HG03159 (cell line): Measurements from ENCODE around the gene RASGEF1C.

Experiments
- ATAC-seq: cut with Tn5 transposase; IDR thresholded peaks from one replicate; pipeline ENCODE4 v1.9.1; 2021; ENCODE audit warnings: mild to moderate bottlenecking, moderate library complexity; ENCODE audit not compliant: unreplicated experiment

The RASGEF1C gene

DNA sequence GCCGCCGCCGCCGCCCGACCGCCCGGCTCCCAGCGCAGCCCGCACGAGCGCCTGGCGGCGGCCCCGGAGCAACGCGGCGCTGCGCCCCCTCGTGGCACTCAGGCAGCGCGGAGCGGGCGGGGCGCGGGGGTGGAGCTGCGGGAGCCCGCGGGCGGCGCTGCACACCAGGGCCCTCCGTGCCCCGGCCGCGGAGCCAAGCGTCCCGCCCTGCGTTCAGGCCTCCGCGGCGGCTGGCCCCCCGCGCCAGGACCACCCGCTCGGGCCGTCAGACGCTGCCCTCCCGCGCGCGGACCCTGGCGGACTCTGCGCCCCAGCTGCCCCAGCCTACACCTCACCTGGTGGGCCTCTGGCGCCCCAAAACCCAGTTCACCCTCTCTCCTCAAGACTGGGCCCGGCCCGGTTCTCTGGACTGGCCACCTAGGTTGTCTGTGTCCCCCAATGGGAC, at the start of gene RASGEF1C:
Gene RASGEF1C, minus strand, starts transcription at position 75 of the 445 bp plus-strand sequence. CDS start 71,159 bp downstream, outside the sequence.
- ATAC-seq: peak; percentile 85

DNA sequence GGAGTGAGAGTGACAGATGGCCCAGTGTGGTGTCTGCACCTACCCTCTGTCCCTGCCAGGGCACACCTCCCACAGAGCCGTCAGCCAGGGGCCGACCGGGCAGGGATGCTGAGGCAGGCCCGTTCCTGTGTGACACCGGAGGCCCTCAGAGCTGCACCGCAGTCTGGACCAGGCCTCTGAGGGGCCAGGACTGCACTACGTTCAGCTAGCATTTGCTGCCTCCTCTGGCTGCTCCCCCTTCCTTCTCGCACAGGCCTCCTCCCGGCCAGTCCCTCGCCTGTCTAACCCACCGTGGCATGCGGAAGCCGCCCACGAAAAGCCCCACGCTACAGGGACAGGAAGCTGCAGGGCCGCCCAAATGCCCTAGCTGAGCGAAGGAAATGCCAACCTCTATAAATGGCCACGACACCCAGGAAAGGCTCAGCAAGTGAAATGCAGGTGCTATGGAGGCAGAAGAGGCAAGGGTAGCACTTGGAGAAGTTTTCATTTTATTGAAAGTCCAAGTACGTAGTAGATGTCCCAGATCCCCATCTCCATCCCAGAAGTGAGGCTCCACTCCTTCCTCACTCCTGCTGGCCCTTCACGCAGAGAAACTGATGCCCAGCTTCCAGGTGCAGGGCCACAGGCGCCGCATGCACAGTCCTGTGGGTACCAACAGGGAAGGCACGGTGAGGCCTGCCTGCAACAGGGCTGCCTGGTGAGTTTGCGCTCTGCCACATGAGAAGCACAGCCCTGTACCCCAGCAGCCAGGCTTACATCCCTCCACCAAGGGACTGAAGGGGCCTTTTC, 44.2 kb upstream of the RASGEF1C start:
- ATAC-seq: no peak

DNA sequence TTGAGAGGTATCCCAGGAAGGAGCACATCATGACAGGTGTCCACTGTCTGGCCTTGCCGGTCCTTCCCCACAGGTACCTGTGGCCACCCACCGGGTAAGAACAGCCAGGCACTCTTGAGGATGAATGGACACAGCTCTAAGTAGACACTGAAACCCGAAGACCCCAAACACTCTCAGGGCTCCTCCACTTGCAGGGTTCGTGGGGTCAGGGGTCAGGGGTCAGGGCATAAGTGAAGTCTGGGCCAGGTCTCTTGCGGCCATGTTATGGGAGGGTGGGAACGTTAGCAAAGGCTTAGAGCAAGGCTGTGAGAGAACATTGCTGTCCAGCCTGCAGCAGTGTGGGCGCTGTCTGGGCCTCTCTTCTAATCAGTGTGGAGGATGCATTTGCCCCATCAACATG, 42.9 kb upstream of the RASGEF1C start:
- ATAC-seq: no peak

DNA sequence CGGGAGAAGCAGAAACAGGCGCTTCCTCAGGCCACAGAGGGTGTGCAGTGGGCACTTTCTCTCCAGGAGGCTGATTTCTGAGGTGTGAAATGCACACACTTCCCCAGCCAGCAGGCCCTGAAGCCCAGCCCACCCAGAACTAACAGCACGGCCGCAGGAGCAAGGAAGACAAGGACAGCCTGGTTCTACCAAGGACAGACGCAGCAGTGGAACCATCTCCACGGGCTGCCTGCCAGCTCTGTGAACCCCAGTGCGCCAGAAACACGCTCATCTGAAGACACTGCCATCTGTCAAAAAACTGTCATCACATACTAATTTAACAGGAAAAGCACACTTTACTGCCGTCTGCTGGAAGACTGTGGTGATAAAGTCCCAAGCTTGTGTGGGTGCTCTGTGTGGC, 42.1 kb upstream of the RASGEF1C start:
- ATAC-seq: no peak

DNA sequence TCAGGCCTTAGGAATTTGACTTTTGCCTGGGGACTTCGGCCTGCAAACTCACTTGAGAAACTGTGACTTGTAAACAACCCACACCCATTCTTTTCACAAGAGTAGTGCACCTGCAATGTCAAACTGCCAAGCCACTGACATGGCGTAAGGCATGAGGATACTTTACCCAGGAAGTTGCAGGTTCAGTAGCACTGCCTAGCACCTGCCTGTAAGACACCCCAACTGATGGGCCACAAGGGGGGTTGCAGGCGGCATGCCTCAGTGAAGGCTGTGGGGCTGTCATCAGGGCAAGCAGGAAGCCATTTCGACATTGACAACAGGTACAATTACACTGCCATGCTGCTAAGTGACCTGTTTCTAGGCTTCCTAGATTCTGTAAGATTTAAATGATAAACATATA, 41.3 kb upstream of the RASGEF1C start:
- ATAC-seq: no peak

DNA sequence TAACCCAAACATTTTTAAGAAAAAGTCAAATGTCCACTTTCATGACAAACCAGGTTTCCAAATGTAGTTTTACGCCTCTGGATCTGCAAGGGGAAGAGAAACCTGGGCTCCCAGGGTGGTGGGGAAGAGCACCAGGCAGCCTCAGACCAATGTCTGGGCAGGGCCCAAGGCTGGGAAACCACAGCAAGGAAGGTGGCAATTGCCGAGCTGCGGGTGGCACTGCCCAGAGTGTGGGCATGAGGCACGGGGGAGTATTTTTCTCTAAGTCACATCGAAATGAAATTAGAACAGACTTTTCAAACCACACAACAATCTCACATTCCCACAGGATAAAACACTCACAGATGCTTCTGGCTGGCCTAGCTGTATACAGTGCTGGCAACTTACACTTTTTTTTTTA, 32.6 kb upstream of the RASGEF1C start:
- no peak for ATAC-seq

DNA sequence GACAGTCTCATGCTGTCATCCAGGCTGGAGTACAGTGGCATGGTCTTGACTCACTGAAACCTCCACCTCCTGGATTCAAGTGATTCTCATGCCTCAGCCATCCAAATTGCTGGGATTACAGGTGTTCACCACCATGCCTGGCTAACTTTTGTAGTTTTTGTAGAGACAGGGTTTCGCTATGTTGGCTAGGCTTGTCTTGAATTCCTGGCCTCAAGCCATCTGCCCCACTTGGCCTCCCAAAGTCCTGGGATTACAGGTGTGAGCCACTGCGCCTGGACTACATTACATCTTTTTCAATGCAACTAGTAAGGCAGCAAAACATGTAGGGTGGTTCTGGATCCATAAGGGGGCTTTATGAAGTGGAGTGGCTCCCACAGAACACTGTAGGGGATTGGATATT, 29.6 kb upstream of the RASGEF1C start:
- ATAC-seq: no peak

DNA sequence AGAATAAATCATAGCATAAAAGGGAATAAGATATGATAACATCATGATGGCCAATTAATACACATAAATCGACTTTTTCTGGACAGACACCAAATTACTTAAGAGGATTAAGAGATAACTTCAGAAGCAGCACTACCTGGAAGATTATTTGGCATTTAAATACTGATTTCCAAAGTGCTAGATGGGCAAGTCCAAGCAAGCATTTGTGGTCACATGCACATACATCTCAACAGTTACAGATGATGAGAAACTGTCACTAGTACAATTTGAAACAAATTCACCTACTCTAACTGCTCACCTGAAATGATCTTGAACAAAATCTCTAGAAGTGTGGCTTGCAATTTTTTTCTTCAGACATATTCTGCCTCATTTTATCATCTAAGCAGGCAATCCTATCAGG, 26.8 kb upstream of the RASGEF1C start:
- no peak for ATAC-seq

DNA sequence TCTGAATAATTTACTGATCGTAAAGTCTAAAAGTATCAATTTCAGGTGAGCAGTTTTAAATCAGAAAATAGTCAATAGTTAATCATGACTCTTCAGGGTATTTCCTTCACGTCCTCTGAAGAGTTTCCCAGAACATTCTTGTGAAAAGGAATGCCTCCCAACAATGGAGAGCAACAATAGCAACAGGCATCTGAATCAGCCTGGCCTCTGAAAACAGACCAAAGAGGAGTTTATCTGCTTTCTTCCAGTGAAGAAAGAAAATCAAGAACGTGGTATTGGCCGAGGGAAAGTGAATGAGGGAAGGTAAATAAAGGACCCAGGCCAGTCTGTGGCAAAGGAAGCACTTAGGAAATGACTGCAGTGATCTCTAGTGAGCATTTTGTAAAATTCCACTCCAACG, 26.1 kb upstream of the RASGEF1C start:
- ATAC-seq: no peak

DNA sequence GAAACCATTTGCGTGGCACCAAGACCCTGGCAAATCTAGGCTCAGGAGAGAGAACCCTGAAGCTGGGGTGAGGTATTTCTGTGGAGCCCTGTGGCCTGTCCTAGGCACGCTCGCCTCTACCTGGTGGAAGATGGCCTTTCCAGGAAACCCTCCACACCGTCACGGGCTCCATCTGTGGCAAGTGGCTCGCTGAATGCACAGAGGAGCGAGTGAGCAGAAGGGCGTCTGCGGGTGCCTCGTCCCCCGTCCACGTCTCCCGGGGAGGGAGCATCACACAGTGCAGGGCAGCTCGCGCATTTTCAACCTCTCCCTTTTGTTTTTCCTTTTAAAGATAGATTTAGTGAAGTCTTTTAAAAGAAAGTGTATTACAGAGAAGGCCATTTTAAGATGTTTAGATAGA, 25.3 kb upstream of the RASGEF1C start:
- no peak for ATAC-seq

DNA sequence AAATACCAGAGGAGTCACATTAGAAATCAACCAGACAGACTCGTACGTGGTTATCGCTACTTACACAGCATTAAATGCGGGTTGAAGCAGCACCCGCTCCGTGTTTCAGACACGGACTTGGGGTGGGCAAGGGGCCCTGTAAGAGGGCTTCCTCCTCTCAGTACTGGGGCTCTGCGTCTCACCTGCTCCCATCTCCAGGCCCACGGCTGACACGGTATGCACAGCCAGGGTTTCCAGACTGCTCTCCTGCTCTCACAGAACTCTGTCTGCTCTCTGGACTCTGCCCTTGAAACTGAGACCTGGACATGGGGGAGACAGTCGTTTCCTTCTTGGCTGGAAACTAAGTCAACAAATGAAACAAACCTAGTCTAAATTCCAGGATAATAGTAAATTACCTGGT, 24.7 kb upstream of the RASGEF1C start:
- no peak for ATAC-seq

DNA sequence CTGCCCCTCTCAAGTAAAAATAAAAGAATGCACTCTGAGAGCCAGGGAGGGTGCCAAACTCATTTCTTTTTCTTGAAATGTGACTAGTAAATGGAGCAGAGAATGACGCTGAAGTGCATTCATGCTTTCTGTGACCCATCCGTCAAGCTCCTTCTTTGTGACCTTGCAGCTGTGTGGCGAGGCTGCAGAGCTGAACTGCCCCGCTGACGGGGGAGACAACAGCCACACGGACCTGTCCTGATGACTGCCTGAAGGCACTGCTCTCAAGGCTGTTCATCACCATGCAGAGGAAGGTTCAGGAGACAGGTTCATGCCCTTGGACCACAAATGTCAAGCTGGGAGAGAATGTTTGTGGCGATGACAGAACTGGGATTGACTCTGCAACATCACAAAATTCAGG, 21.0 kb upstream of the RASGEF1C start:
- ATAC-seq: no peak

DNA sequence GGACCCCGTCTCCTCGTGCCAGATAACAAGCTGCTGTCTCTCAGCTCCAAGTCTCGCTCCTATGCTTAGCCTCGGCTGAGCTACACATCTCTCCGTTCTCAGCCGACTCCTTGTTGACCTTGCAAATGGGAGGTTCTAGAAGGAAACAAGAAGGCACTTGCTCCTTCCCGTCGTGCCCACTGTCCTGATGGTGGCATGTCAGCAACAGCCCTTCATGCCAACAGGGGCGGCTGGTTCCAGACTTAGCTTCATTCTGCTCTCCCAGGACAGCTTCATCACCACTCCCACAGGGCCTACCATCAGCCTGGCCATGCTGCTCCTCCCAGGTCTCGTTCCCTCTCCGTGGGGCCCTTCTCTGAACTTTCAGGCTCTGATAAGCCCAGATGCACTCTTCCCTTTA, 13.0 kb upstream of the RASGEF1C start:
- ATAC-seq: no peak

DNA sequence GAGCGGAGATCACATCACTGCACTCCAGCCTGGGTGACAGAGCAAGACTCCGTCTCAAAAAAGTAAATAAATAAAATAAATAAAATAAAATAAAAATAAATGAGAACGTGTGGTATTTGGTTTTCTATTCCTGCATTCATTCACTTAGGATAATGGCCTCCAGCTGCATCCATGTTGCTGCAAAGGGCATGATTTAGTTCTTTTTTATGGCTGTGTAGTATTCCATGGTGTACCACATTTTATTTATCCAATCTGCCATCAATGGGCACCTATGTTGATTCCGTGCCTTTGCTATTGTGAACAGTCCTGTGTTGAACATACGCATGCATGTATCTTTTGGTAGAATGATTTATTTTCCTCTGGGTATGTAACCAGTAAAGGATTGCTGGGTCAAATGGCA, 8.8 kb upstream of the RASGEF1C start:
- ATAC-seq: no peak

DNA sequence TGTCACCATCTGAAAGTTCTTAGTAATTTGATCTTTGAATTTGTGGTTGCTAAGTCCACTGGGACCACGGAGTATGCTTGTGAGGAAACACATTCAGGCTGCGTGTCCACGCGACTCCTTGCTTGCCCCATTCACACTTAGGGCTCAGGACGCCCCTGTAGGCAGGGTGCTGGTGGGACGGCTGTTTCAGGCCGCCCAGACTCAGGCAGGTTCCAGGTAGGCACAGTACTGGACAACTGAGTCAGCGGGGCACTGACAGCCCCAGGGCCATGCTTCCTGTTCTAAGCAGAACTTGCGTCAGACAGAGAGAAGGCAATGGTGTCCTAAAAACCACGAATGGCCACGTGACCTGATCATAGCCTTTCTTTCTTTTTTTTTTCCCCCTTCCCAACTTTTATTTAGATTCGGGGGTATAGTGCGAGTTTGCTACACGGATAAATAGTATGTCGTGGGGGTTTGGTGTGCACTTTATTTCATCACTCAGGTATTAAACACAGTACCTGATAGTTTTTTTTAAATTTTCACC, 7.7 kb upstream of the RASGEF1C start:
- ATAC-seq: no peak

DNA sequence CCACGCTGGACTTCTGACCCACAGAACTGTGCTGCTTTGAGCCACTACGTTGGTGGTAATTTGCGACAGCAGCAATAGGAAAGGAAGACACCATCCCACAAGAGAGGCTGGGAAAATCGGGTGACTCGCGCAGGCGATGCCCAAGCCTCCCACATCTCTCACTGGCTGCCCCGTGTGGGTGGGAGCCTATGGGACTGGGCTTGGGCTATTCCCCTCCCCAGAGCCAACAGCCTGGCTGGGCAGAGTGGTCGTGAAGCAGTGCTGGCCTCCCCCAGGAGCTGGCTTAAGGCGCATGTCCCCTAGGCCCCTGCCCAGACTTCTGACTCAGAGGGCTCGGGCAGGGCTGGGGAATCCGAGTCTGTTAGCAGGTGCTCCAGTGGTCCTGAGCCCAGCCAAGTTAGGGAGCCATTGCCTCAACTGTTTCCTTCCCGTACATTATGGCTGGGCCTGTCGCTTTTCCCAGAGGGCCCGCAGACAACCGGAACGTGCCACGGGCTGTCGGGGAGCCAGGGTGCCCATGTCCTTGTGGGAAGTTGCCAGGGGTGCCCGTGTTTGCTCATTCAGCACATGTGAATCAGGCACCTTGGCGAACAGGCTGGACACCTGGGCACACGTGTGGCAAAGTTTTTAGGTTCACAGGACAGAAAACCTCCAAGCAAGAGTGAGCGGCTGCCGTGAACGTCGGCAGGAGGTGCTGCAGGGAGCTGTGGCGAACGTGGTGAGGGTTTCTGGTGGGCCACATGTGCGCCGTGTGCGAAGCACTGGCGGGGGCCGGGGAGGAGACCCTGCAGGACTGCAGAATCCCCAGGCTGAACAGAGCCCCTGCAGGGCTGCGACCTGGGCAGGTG, 7.0 kb upstream of the RASGEF1C start:
- no peak for ATAC-seq

DNA sequence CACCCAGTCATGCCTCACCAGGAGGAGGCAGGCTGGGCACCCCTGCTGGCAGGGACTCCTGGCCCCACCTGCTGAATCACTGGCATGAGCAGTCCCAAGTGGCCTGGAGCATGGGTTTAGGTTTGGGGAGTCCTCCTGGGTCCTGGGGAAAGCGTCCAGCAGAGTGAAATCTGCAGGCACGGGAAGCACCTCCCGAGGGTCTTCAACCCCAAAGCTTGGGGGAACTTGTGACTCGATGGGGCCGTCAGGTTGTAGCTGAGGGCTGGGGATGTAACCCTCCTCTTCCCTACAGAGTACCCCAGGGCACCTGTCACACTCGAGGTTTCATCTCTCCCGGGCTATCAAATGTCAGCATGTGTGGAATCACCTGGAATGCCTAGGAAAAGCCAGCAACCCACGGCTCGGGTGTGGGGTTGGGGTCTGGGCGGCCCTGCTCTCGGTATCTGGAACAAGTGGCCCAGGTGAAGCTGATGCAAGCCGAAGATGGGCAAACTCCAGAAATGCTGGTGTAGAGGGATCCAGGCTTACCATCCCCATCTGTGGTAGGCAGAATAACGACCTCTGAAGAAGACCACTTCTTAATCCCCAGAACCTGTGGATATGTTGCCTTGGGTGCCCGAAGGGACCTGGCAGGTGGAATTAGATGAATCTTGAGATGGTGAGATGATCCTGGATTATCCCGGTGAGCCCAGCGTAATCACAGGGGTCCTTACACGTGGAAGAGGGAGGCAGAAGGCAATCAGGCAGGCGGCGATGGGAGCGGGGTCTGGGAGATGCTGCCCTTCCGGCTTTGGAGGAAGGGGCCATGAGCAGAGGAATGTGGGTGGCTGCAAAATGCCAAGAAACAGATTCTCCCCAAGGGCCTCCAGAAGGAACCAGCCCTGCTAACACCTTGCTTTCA, 6.1 kb upstream of the RASGEF1C start:
- no peak for ATAC-seq

DNA sequence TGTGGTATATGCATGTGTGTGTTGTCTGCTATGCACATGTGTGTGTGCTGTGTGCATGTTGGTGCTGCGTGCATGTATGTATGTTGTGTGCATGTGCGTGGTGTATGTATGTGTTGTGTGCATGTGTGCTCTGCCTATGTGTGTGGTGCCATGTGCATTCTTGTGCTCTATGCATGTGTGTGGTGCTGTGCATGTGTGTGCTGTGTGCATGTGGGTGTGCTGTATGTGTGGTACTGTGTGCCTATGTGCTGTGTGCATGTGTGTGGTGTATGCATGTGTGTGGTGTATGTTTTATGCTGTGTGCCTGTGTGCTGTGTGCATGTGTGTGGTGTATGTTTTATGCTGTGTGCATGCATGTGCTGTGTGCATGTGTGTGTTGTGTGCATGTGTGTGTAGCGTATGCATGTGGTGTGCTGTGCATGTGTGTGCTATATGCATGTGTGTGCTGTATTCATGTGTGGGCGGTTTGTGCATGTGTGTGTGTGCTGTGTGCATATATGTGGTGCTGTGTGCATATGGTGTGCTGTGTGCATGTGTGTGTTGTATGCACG, 4.7 kb upstream of the RASGEF1C start:
- no peak for ATAC-seq

DNA sequence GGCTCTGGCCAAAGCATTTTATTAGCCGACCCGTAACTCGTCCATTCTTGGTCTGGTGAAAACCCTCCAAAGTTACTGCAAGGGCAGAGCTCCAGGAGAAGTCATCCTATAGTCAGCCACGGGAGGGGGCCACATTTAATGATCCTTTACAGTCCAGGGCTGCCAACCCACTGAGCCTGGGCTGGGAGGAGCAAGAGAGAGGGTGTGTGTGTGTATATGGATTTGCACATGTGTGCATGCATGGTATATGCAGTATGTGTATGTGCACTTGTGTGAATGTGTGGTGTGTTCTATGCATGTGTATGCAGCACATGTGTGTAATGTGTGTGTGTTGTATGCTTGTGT, 4.2 kb upstream of the RASGEF1C start:
- no peak for ATAC-seq

DNA sequence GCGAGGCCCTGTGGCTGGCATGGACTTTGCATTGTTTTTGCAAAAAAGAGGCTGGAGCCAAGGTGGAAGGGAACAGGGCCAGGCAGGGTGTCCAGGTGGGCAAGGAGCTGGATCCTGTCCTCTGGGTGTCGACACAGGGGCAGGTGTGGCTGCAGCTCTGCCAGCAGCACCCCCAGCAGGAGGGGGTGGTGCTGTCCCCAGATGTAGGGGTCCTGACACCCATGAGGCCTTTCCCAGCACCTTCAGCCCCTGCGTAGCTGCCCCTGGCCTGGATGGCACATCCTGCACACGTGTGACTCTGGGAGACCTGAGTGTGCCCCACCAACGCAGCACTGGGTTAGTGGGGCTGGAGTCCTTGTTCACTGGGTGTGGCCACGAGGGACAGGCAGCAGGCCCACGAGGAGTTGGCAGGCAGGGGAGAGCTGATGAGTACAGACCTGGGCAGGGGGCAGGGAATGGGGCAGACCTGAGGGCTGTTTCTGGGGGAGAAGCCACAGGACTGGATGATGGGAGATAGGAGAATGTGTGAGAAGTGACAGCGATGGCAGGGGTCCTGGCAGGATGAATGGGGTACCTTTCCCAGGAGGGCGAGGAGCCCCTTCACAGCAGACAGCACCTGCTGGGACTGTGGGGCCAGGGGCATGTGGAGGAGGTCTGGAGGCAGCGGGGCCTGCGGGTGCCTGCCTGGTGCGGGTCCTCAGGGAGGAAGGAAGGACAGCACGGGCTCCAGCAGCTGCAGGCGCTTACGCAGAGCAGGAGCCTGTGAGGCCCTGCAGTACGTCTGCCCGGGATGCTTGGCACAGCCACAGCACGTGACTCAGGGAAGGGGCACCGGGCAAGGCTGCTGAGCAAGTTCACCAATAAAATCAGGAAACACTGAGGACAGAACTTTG, 3.6 kb upstream of the RASGEF1C start:
- ATAC-seq: no peak
